Hepatocyte (in vitro differentiated cells): ENCODE measurements around the gene CENPU. TPM values are rescaled to one million over a fixed set of nuclear protein-coding genes. Genes with fewer than 3 reads are reported as not detected.

Experiments
- DNase-seq: peaks from one replicate; pipeline ENCODE4 v3.0.0-alpha.2; 2016; ENCODE audit warnings: low spot score
- H2AFZ ChIP-seq: fragments of 200-600 bp; sonication (generic); 2 replicates; pipeline ENCODE4 v1.6.0; 2016; ENCODE audit warnings: antibody characterized with exemption, mild to moderate bottlenecking
- H3K27ac ChIP-seq: fragments of 200-600 bp; sonication (generic); 2 replicates; pipeline ENCODE4 v1.5.1; 2016; ENCODE audit warnings: mild to moderate bottlenecking
- H3K27me3 ChIP-seq: fragments of 200-600 bp; sonication (generic); 2 replicates; pipeline ENCODE4 v1.6.1; 2016
- H3K36me3 ChIP-seq: fragments of 200-600 bp; sonication (generic); replicated peaks from 2 replicates; pipeline ENCODE4 v1.5.1; 2016; ENCODE audit warnings: low read depth; ENCODE audit not compliant: insufficient read depth
- H3K4me1 ChIP-seq: fragments of 200-600 bp; sonication (generic); 2 replicates; pipeline ENCODE4 v1.5.1; 2016; ENCODE audit warnings: mild to moderate bottlenecking, moderate library complexity; ENCODE audit not compliant: insufficient read depth
- H3K4me2 ChIP-seq: fragments of 200-600 bp; sonication (generic); 2 replicates; pipeline ENCODE4 v1.6.0; 2016
- H3K4me3 ChIP-seq: fragments of 200-600 bp; sonication (generic); 2 replicates; pipeline ENCODE4 v1.5.1; 2016; ENCODE audit warnings: mild to moderate bottlenecking
- H3K79me2 ChIP-seq: fragments of 200-600 bp; sonication (generic); 2 replicates; pipeline ENCODE4 v1.6.0; 2017; ENCODE audit warnings: mild to moderate bottlenecking
- H3K9me2 ChIP-seq: fragments of 200-600 bp; sonication (generic); replicated peaks from 2 replicates; pipeline ENCODE4 v1.6.0; 2017; ENCODE audit warnings: mild to moderate bottlenecking; ENCODE audit not compliant: insufficient read depth
- H3K9me3 ChIP-seq: fragments of 200-600 bp; sonication (generic); 2 replicates; pipeline ENCODE4 v1.5.1; 2016; ENCODE audit warnings: low read depth, mild to moderate bottlenecking
- H4K20me1 ChIP-seq: fragments of 200-600 bp; sonication (generic); 2 replicates; pipeline ENCODE4 v1.6.0; 2016; ENCODE audit warnings: mild to moderate bottlenecking; ENCODE audit not compliant: insufficient read depth, poor library complexity, severe bottlenecking
- EZH2 ChIP-seq: fragments of 200-600 bp; sonication (generic); IDR thresholded peaks from 2 replicates; pipeline ENCODE4 v1.6.1; 2016; ENCODE audit warnings: antibody characterized with exemption, mild to moderate bottlenecking, borderline replicate concordance
- EZH2phosphoT487 ChIP-seq: fragments of 200-600 bp; sonication (generic); IDR thresholded peaks from one replicate; pipeline ENCODE4 v1.6.1; 2018; ENCODE audit warnings: antibody characterized with exemption, mild to moderate bottlenecking, low read depth, moderate library complexity; ENCODE audit not compliant: unreplicated experiment, severe bottlenecking
- WGBS: methylation state at CpG from one replicate; pipeline ENCODE4 v1.1.6; 2016; ENCODE audit warnings: low lambda C conversion rate; ENCODE audit errors: missing lambda C conversion rate; 5-methylcytosine and 5-hydroxymethylcytosine counted together
- polyA plus RNA-seq: library from polyadenylated mRNA; unstranded; fragments of >200 nt; fragmentation: Nextera tagmentation; extraction: Ambion mirVana; gene quantifications from 2 replicates; pipeline ENCODE4 v1.2.1, GENCODE V29; 2016
- total RNA-seq: library from RNA; depleted of rRNA; stranded (reverse); fragments of >200 nt; gene quantifications from 2 replicates; pipeline ENCODE4 v1.2.3, GENCODE V29; 2014
- TF ChIP-seq, protein P1 (sequence below): fragments of 200-600 bp; sonication (generic); IDR thresholded peaks from 2 replicates; pipeline ENCODE4 v1.5.1; 2016; ENCODE audit warnings: antibody characterized with exemption, mild to moderate bottlenecking; ENCODE audit not compliant: poor library complexity

Gene CENPU
- total and polyA plus RNA-seq, 2 experiments from 2014 or later = 7.8 to 10.0 TPM

DNA sequence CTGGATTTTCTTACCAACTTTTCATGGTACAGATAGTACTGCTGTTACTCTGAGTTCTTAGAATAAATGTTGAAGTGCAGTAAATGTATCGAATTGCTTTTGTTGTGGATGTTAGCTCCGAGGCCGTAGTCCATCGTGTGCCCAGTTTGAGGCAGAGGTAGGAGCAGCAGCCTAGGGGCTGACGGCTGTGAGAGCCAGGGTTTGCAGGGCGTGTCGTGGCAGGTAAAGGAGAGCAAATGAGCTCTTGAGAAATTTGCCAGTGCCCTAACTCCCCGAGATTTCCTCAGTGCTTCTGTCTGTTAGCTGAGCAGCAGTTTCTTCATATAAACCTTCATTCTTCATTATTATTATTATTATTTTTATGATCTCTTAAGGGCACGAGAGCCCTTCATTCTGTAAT lies 62.8 kb downstream of the CENPU start:
- no peak overlapping the region for H3K4me3 ChIP-seq
- H4K20me1 ChIP-seq = no peaks in the 10 kb centered on the region
- no peaks in the 10 kb centered on the region for H3K9me2 ChIP-seq
- no peaks in the 10 kb centered on the region for H3K9me3 ChIP-seq
- no peak for DNase-seq
- H3K36me3 ChIP-seq = no peaks in the 10 kb centered on the region
- H2AFZ ChIP-seq = no peak overlapping the region
- H3K79me2 ChIP-seq = no peaks in the 10 kb centered on the region
- WGBS = 95% methylated on average over 9 of the region's 9 CpGs
- no peaks in the 10 kb centered on the region for H3K4me1 ChIP-seq
- no peak overlapping the region for H3K27ac ChIP-seq
- TF ChIP-seq, protein P1, sequence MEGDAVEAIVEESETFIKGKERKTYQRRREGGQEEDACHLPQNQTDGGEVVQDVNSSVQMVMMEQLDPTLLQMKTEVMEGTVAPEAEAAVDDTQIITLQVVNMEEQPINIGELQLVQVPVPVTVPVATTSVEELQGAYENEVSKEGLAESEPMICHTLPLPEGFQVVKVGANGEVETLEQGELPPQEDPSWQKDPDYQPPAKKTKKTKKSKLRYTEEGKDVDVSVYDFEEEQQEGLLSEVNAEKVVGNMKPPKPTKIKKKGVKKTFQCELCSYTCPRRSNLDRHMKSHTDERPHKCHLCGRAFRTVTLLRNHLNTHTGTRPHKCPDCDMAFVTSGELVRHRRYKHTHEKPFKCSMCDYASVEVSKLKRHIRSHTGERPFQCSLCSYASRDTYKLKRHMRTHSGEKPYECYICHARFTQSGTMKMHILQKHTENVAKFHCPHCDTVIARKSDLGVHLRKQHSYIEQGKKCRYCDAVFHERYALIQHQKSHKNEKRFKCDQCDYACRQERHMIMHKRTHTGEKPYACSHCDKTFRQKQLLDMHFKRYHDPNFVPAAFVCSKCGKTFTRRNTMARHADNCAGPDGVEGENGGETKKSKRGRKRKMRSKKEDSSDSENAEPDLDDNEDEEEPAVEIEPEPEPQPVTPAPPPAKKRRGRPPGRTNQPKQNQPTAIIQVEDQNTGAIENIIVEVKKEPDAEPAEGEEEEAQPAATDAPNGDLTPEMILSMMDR = no peak
- TF ChIP-seq EZH2phosphoT487 = no peak
- TF ChIP-seq EZH2 = no peak
- H3K4me2 ChIP-seq = no peak overlapping the region
- no peaks in the 10 kb centered on the region for H3K27me3 ChIP-seq

DNA sequence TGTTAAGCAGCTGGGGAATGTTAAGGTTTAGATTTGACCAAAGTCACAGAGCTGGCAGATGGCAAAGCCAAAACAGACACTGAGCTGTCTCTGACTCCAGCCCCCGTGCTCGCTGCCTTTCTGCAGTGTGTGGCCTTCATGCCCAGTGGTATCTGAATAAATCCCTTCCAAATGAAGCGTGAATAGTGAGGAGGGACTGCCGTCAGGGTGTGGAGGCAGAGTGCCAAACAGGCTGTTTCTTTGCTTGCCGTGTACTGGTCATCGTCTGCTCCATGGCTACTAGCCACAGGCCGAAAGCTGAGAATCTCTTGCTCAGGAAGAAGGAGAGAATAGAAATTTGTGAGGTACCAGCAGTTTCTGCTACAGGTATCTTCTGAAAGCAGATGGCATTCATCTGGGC lies 64.6 kb downstream of the CENPU start:
- no peak overlapping the region for H3K4me3 ChIP-seq
- no peaks in the 10 kb centered on the region for H3K27me3 ChIP-seq
- H3K79me2 ChIP-seq = no peaks in the 10 kb centered on the region
- 94% methylated on average over 7 of the region's 7 CpGs for WGBS
- H3K36me3 ChIP-seq = no peaks in the 10 kb centered on the region
- H3K4me2 ChIP-seq = no peak overlapping the region
- TF ChIP-seq EZH2 (no peak), EZH2phosphoT487 (no peak)
- TF ChIP-seq, protein P1 = no peak
- no peaks in the 10 kb centered on the region for H4K20me1 ChIP-seq
- H3K4me1 ChIP-seq = no peaks in the 10 kb centered on the region
- H3K9me2 ChIP-seq = no peaks in the 10 kb centered on the region
- no peaks in the 10 kb centered on the region for H3K9me3 ChIP-seq
- H2AFZ ChIP-seq = no peak overlapping the region
- no peak for DNase-seq
- no peak overlapping the region for H3K27ac ChIP-seq

DNA sequence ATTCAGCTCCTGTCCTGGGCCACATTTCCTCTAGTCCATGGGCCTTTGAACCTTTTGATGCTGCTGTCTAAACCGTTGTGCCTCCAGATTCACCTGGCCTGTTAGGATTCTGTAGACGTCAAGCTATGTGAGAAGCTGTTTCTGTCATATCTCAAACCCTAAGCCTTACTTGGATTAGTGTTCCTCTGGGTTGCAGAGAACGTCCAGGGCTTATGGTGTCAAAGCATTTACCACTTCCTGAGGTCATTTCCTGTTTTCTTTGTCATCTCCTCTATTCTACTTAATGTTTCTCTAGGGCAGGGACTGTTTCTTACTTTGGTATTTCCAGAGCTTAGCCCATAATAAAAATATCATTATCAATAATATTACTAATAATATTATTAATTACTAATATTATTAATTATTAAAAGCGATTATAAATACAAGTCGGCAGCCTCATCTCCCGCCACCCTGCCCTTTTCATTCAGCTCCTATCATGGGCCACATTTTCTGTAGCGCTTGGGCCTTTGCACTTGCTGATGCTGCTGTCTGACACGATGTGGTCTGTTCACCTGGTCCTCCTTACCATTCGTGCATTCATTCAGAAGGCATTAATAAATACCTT lies 65.3 kb downstream of the CENPU start:
- Histone ChIP-seq H3K4me3 (no peak overlapping the region), H3K4me2 (no peak overlapping the region), H3K79me2 (no peaks in the 10 kb centered on the region), H2AFZ (no peak overlapping the region), H3K27ac (no peak overlapping the region), H3K4me1 (no peaks in the 10 kb centered on the region), H4K20me1 (no peaks in the 10 kb centered on the region), H3K9me3 (no peaks in the 10 kb centered on the region), H3K36me3 (no peaks in the 10 kb centered on the region), H3K27me3 (no peaks in the 10 kb centered on the region), H3K9me2 (no peaks in the 10 kb centered on the region)
- no peak for DNase-seq
- 88% methylated on average over 9 of the region's 9 CpGs for WGBS
- no peak for TF ChIP-seq EZH2phosphoT487
- TF ChIP-seq, protein P1 = no peak
- no peak for TF ChIP-seq EZH2

DNA sequence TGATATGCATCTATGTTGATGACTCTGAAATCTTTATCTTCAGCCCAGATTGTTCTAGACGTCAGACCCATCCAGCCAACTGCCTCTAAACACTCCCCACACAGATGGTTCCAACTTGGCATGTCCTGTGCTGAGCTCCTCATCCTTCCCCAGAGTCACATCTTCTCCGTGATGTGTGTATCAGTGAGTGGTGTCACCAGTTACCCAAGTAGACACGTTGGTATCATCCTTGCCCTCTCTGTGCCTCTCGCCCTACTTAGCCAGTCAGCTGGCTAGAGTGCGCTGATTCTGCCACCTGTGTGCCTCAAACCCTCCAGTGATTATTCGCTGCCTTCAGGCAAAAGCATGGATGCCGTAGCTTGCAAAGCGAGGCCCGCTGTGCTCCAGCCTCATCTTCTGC lies 65.8 kb downstream of the CENPU start:
- no peak overlapping the region for H2AFZ ChIP-seq
- H3K4me3 ChIP-seq = no peak overlapping the region
- H4K20me1 ChIP-seq = no peaks in the 10 kb centered on the region
- H3K27ac ChIP-seq = no peak overlapping the region
- no peak overlapping the region for H3K4me2 ChIP-seq
- H3K36me3 ChIP-seq = no peaks in the 10 kb centered on the region
- no peaks in the 10 kb centered on the region for H3K27me3 ChIP-seq
- no peaks in the 10 kb centered on the region for H3K4me1 ChIP-seq
- H3K9me3 ChIP-seq = no peaks in the 10 kb centered on the region
- H3K9me2 ChIP-seq = no peaks in the 10 kb centered on the region
- TF ChIP-seq EZH2phosphoT487 = no peak
- H3K79me2 ChIP-seq = no peaks in the 10 kb centered on the region
- no peak for DNase-seq
- 93% methylated on average over 9 of the region's 9 CpGs for WGBS
